Lower lobe of right lung (tissue), 2 donors: Measurements from ENCODE around the gene HOXA13. TPM values are rescaled to one million over a fixed set of nuclear protein-coding genes. Genes with fewer than 3 reads are reported as not detected.

Experiments
- ATAC-seq, 2 donors: fragments of 200-7000 bp; cut with Tn5 transposase; one replicate each; pipeline ENCODE4 v1.9.1; 2020 to 2022; ENCODE audit warnings: mild to moderate bottlenecking in 2 of 2, moderate library complexity in 2 of 2
- DNase-seq: peaks from one replicate; pipeline ENCODE4 v3.0.0-alpha.2; 2020
- H3K27ac ChIP-seq: fragments of 200-600 bp; one replicate; pipeline ENCODE4 v1.8.0; 2022
- H3K27me3 ChIP-seq: fragments of 200-600 bp; one replicate; pipeline ENCODE4 v1.8.0; 2022; ENCODE audit warnings: low read depth
- H3K36me3 ChIP-seq: fragments of 200-600 bp; one replicate; pipeline ENCODE4 v1.8.0; 2022; ENCODE audit warnings: mild to moderate bottlenecking
- H3K4me1 ChIP-seq: fragments of 200-600 bp; one replicate; pipeline ENCODE4 v1.8.0; 2022
- H3K4me3 ChIP-seq: fragments of 200-600 bp; one replicate; pipeline ENCODE4 v1.8.0; 2022; ENCODE audit warnings: mild to moderate bottlenecking
- H3K9me3 ChIP-seq: fragments of 200-600 bp; one replicate; pipeline ENCODE4 v1.8.0; 2022
- intact Hi-C: fragments of 100-400 bp; cut with DNase I; formaldehyde crosslinking; loops from one replicate; pipeline ENCODE4 v1.11.0; 2022
- total RNA-seq: library from RNA; stranded (reverse); fragmentation: NEBNext Ultra II Directional; extraction: Animal tissue kit (Norgen Biotek cat#: 25700); gene quantifications from one replicate; pipeline ENCODE4 v1.2.1, GENCODE V29; 2021
- TF ChIP-seq, protein P1 (sequence below): fragments of 200-600 bp; IDR thresholded peaks from one replicate; pipeline ENCODE4 v1.8.0; 2022; ENCODE audit warnings: antibody characterized with exemption, mild to moderate bottlenecking
- donor health status: DM: no; HTN: yes; CAD: no; lungs with severe emphysema.

Gene HOXA13
- total RNA-seq, 1 donor from 2014 or later, result not detected

GRCh38 chr7:27183682-27184336, 16.1 kb downstream of the HOXA13 start:
- Histone ChIP-seq H3K27me3 (peaks cover 99% of the 10 kb centered on the region), H3K4me1 (peaks cover 48% of the 10 kb centered on the region), H3K9me3 (no peaks in the 10 kb centered on the region), H3K4me3 (peak overlapping the region; percentile 40), H3K36me3 (no peaks in the 10 kb centered on the region), H3K27ac (no peak overlapping the region)
- TF ChIP-seq, protein P1, sequence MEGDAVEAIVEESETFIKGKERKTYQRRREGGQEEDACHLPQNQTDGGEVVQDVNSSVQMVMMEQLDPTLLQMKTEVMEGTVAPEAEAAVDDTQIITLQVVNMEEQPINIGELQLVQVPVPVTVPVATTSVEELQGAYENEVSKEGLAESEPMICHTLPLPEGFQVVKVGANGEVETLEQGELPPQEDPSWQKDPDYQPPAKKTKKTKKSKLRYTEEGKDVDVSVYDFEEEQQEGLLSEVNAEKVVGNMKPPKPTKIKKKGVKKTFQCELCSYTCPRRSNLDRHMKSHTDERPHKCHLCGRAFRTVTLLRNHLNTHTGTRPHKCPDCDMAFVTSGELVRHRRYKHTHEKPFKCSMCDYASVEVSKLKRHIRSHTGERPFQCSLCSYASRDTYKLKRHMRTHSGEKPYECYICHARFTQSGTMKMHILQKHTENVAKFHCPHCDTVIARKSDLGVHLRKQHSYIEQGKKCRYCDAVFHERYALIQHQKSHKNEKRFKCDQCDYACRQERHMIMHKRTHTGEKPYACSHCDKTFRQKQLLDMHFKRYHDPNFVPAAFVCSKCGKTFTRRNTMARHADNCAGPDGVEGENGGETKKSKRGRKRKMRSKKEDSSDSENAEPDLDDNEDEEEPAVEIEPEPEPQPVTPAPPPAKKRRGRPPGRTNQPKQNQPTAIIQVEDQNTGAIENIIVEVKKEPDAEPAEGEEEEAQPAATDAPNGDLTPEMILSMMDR, result no peak
- no peak for ATAC-seq
- DNase-seq, result no peak
- intact Hi-C loops, result no loop called here

GRCh38 chr7:27182861-27183681, 16.8 kb downstream of the HOXA13 start:
- Histone ChIP-seq H3K4me1 (peaks cover 41% of the 10 kb centered on the region), H3K36me3 (no peaks in the 10 kb centered on the region), H3K9me3 (no peaks in the 10 kb centered on the region), H3K27ac (no peak overlapping the region), H3K4me3 (no peak overlapping the region), H3K27me3 (peaks cover 99% of the 10 kb centered on the region)
- intact Hi-C loops, result no loop called here
- DNase-seq (peak; percentile 31), ATAC-seq (no peak)
- TF ChIP-seq, protein P1, result no peak

DNA sequence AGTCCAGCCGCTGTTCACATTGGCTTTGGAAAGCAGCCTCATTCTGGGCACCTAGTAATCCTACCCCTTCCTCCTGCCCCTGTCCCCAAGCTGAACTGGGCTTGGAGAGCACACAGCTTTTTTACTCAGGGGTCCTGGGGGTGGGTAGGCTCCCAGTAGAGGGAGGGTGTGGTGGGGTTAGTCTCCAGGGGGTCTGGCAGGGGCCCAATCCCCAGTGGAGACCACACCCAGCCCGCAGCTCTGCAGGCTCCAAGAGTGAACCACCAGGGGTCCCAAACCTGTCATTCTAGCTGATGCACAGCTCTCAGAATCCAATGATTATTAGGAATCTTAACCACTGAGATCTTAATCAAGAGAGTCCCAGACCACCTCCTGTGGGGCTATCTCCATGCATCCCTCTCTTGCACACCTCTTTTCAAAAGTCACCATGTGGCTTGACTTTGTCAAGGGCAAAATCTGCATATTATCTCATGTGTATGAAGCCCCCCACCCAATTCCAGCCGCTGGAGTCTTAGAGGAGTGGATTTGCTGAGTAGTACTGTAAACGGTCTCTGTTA, 17.5 kb downstream of the HOXA13 start:
- Histone ChIP-seq H3K27ac (no peak overlapping the region), H3K36me3 (no peaks in the 10 kb centered on the region), H3K9me3 (no peaks in the 10 kb centered on the region), H3K4me1 (peaks cover 36% of the 10 kb centered on the region), H3K4me3 (no peak overlapping the region), H3K27me3 (peaks cover 99% of the 10 kb centered on the region)
- DNase-seq (no peak), ATAC-seq (no peak)
- intact Hi-C loops, result no loop called here
- TF ChIP-seq, protein P1, result no peak

DNA sequence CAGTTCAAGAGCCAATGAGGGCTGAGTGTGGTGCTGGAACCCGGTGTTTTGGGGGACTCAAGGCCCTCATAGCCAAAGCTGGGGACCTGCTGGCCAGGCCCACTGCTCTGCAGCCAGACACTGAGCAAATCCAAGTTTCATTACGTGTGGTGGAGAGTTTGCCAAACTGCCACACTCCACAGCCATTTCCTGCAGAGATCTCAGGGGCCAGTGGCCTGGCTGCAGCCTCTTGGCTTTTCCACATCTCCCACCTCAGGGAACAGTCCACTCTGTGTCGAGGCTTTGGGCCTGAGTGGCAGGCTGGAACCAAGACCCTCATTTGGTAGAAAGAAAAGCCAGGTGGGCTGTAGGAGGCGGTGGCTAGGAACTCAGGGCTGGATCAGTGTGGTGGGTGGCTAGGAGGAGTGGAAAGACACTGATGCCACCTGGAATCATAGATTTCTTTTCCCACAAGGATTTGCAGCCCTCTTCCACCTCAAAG, 18.1 kb downstream of the HOXA13 start:
- TF ChIP-seq, protein P1, result no peak
- peaks cover 36% of the 10 kb centered on the region for H3K4me1 ChIP-seq
- H3K27ac ChIP-seq, result no peak overlapping the region
- ATAC-seq (no peak), DNase-seq (no peak)
- H3K4me3 ChIP-seq, result no peak overlapping the region
- intact Hi-C loops, result no loop called here
- no peaks in the 10 kb centered on the region for H3K36me3 ChIP-seq
- H3K9me3 ChIP-seq, result no peaks in the 10 kb centered on the region
- peaks cover 99% of the 10 kb centered on the region for H3K27me3 ChIP-seq

DNA sequence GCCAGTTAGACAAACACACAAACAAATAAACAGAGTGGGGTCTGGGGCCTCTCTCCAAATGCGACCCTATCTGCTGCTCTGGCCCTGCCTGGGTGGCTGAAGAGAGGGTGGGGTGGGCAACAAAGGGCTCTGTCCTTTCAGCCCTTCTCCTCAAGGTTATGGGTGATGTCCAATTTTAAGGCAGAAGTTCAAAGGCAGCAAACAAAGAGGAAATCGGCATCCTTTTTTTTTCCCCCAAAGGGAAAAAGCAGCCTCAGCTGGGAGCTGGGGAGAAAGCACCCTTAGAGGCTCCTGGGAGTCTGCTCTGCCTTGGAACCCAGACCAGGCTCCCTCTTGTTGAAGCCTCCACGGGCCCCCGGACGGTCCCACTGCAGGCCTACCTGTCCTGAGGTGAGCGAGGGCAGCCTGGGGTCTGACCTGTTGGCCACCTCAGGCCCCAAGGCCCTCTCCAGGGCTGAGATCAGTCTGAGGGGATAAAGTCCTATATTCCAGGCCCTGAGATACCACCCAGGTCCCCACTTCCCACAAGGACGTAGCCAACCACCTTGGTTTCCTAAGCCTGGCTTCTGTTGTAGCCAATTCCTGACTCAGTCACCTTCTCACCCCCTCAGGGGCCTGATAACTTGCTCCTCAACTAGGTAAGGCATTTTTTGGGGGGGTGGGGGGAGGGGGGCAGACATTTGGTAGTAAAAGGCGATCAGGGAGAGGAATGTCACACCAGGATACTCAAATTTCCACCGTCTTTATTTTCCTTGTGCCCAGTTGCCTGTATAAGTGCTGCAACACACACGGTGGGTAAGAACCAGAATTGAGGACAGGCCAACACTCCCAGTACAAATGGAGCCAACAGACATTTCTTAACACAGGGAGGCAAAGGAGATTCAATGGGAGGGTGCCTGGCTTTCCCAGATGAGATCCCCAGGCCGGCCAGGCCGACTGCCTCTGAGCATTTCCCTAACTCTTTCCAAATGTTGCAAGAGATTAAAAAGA, 19.2 kb downstream of the HOXA13 start:
- Histone ChIP-seq H3K4me1 (peaks cover 34% of the 10 kb centered on the region), H3K36me3 (no peaks in the 10 kb centered on the region), H3K27me3 (peaks cover 99% of the 10 kb centered on the region), H3K4me3 (no peak overlapping the region), H3K27ac (no peak overlapping the region), H3K9me3 (no peaks in the 10 kb centered on the region)
- ATAC-seq (no peak), DNase-seq (no peak)
- TF ChIP-seq, protein P1, result no peak
- intact Hi-C loops, result no loop called here
